K562 (cell line): ENCODE results near the gene TRAF7. TPM values are rescaled to one million over a fixed set of nuclear protein-coding genes. Genes with fewer than 3 reads are reported as not detected.

Experiments
- ATAC-seq: fragments of 200-7000 bp; cut with Tn5 transposase; 3 replicates; pipeline ENCODE4 v1.9.1; 2020; ENCODE audit warnings: moderate library complexity
- BruUV-seq: library from RNA; stranded (reverse); fragments of 400-500 nt; replicated peaks from 2 replicates; lab custom pipeline; 2021; lab: Mats Ljungman, UMichigan
- CTCF ChIA-PET: fragments of 300-600 bp; formaldehyde crosslinking; extraction: SDS; loops from one replicate; lab custom pipeline; 2021; ENCODE audit warnings: low intra/inter-chr PET ratio; lab: Yijun Ruan, JAX
- POLR2A ChIA-PET: fragments of 300-600, 350-650 bp; sonication (Branson Sonifier 250); formaldehyde crosslinking; extraction: SDS; loops from one replicate; lab custom pipeline; 2021; ENCODE audit warnings: antibody characterized with exemption, inconsistent platforms; lab: Yijun Ruan, JAX
- DNase-seq, 4 experiments: peaks; one replicate each; pipeline versions ENCODE4 v3.0.0 to v3.0.0-alpha.2; 2011 to 2018; ENCODE audit warnings: low spot score in 3 of 4, mixed read lengths in 3 of 4; ENCODE audit errors: extremely low read depth in 1 of 4
- FAIRE-seq: peaks from 2 replicates; lab custom pipeline; 2011; peaks lifted over from hg19 to GRCh38; lab: Jason Lieb, UNC
- H2AFZ ChIP-seq: 2 replicates; pipeline ENCODE4 v1.6.0; 2011; ENCODE audit warnings: low read depth, low read length, control low read depth, inconsistent platforms
- H3K27ac ChIP-seq: fragments of 200-600 bp; 3 replicates; pipeline ENCODE4 v1.8.0; 2011; ENCODE audit warnings: low read depth, mild to moderate bottlenecking, control low read depth, inconsistent platforms, low read length, moderate library complexity, mixed read lengths; ENCODE audit errors: extremely low read depth
- H3K27me3 ChIP-seq, 2 experiments: fragments of 300-600 bp in 1 of 2; 2 replicates in 1 of 2; 3 replicates in 1 of 2; pipeline versions ENCODE4 v1.6.0 to v1.8.0; 2011; ENCODE audit warnings: inconsistent platforms in 2 of 2, low read length in 2 of 2, mild to moderate bottlenecking in 1 of 2, mixed read lengths in 1 of 2, moderate library complexity in 1 of 2; ENCODE audit not compliant: control insufficient read depth in 2 of 2, insufficient read depth in 2 of 2
- H3K36me3 ChIP-seq: fragments of 300-600 bp; 3 replicates; pipeline ENCODE4 v1.8.0; 2011; ENCODE audit warnings: mild to moderate bottlenecking, low read length, inconsistent platforms; ENCODE audit not compliant: control insufficient read depth, insufficient read depth
- H3K4me1 ChIP-seq, 2 experiments: fragments of 200-600 bp in 1 of 2; replicated peaks in 1 of 2; 2 replicates in 1 of 2; 3 replicates in 1 of 2; pipeline versions ENCODE4 v1.5.1 to v1.8.0; 2011; ENCODE audit warnings: inconsistent platforms in 2 of 2, low read length in 2 of 2, mild to moderate bottlenecking in 1 of 2, mixed read lengths in 1 of 2, moderate library complexity in 1 of 2; ENCODE audit not compliant: control insufficient read depth in 2 of 2, insufficient read depth in 2 of 2
- H3K4me2 ChIP-seq: 2 replicates; pipeline ENCODE4 v1.6.1; 2011; ENCODE audit warnings: low read length, control low read depth, inconsistent platforms, mixed read lengths; ENCODE audit not compliant: insufficient read depth
- H3K4me3 ChIP-seq: fragments of 200-600 bp; sonication (generic), shearing (Covaris generic); 2 replicates; pipeline ENCODE4 v1.5.1; 2016; ENCODE audit warnings: control low read depth, inconsistent platforms
- H3K79me2 ChIP-seq: fragments of 200-600 bp; 3 replicates; pipeline ENCODE4 v1.8.0; 2011; ENCODE audit warnings: low read length, inconsistent platforms; ENCODE audit not compliant: control insufficient read depth, insufficient read depth
- H3K9ac ChIP-seq, 2 experiments: 2 replicates each; pipeline versions ENCODE4 v1.6.0 to v1.6.1; 2011; ENCODE audit warnings: low read depth in 2 of 2, low read length in 2 of 2, control low read depth in 1 of 2, inconsistent platforms in 1 of 2, mild to moderate bottlenecking in 1 of 2, mixed read lengths in 1 of 2; ENCODE audit not compliant: insufficient read depth in 1 of 2
- H3K9me1 ChIP-seq: one replicate; pipeline ENCODE4 v1.6.0; 2011; ENCODE audit warnings: inconsistent platforms, mild to moderate bottlenecking, low read length, moderate library complexity; ENCODE audit not compliant: control insufficient read depth, insufficient read depth
- H3K9me3 ChIP-seq: replicated peaks from 2 replicates; pipeline ENCODE4 v1.5.1; 2011; ENCODE audit warnings: low read depth, low read length, inconsistent platforms; ENCODE audit not compliant: control insufficient read depth, insufficient read depth
- H4K20me1 ChIP-seq: replicated peaks from 2 replicates; pipeline ENCODE4 v1.6.1; 2011; ENCODE audit warnings: low read length, inconsistent platforms, mixed read lengths; ENCODE audit not compliant: control insufficient read depth, insufficient read depth
- CREB3 ChIP-seq: fragments of 450-650 bp; conservative IDR thresholded peaks from 2 replicates; pipeline ENCODE4 v1.6.1; 2016; ENCODE audit warnings: missing genetic modification characterization, low read depth, mild to moderate bottlenecking, missing compliant biosample characterization, moderate library complexity
- HNRNPLL ChIP-seq: fragments of 200-400 bp; formaldehyde crosslinking; IDR thresholded peaks from 2 replicates; pipeline ENCODE4 v1.6.1; 2017; ENCODE audit warnings: low read length, low read depth, mild to moderate bottlenecking; ENCODE audit not compliant: poor library complexity, severe bottlenecking
- NFE2 ChIP-seq: IDR thresholded peaks from 2 replicates; pipeline ENCODE4 v1.6.1; 2014; ENCODE audit warnings: antibody characterized with exemption, low read depth
- PHF8 ChIP-seq: fragments of 200-600 bp; sonication (generic); IDR thresholded peaks from 2 replicates; pipeline ENCODE4 v1.6.1; 2012; ENCODE audit warnings: mixed run types, mild to moderate bottlenecking, inconsistent platforms, low read length, moderate library complexity, borderline replicate concordance
- RB1 ChIP-seq: fragments of 450-650 bp; IDR thresholded peaks from 2 replicates; pipeline ENCODE4 v1.6.1; 2017; ENCODE audit warnings: low read depth, mild to moderate bottlenecking
- SIN3A ChIP-seq, 2 experiments: fragments of 150-350 bp in 1 of 2; IDR thresholded peaks; 2 replicates each; pipeline ENCODE4 v1.6.1; 2011 to 2016; ENCODE audit warnings: borderline replicate concordance in 2 of 2, low read depth in 2 of 2, low read length in 2 of 2, mild to moderate bottlenecking in 2 of 2, moderate library complexity in 2 of 2; ENCODE audit not compliant: control insufficient read depth in 1 of 2
- STAT6 ChIP-seq: sonication (generic); formaldehyde crosslinking; IDR thresholded peaks from 2 replicates; pipeline ENCODE4 v1.8.1; 2023; ENCODE audit warnings: mild to moderate bottlenecking, missing genetic modification reagents
- ZNF354B ChIP-seq: fragments of 250-450 bp; sonication (Bioruptor Pico); IDR thresholded peaks from 2 replicates; pipeline ENCODE4 v1.4.0; 2020
- ZNF609 ChIP-seq: sonication (generic); formaldehyde crosslinking; IDR thresholded peaks from 2 replicates; pipeline ENCODE4 v1.8.1; 2023; ENCODE audit warnings: missing genetic modification reagents, mild to moderate bottlenecking, borderline replicate concordance
- WGBS: fragments of 100-300 bp; shearing (Covaris generic); methylation state at CpG from one replicate; pipeline ENCODE4 v1.1.6; 2016; ENCODE audit warnings: low coverage, mixed read lengths; ENCODE audit not compliant: insufficient coverage; ENCODE audit errors: missing lambda C conversion rate; 5-methylcytosine and 5-hydroxymethylcytosine counted together
- in situ Hi-C: fragments of 300-500 bp; cut with MboI; formaldehyde crosslinking; loops from 4 replicates; pipeline ENCODE4 v1.15.0; 2018; ENCODE audit warnings: inconsistent platforms, mixed read lengths
- intact Hi-C: fragments of 100-400 bp; cut with micrococcal nuclease; formaldehyde crosslinking; loops from 2 replicates; pipeline ENCODE4 v1.14.2; 2022
- polyA plus RNA-seq, 8 experiments: library from polyadenylated mRNA; depleted of rRNA in 4 of 8; stranded (reverse) in 5 of 8; unstranded in 3 of 8; fragments of >200 nt; fragmentation: Nextera tagmentation in 2 of 8; fragmentation: Illumina TruSeq in 1 of 8; extraction: Ambion mirVana in 2 of 8; extraction: Trizol in 1 of 8; gene quantifications; 2 replicates each; pipeline versions ENCODE4 v1.2.1 to v1.2.3, GENCODE V29; 2011 to 2014; ENCODE audit warnings: inconsistent platforms in 1 of 8, missing spikeins in 1 of 8
- total RNA-seq, 7 experiments: library from RNA; depleted of rRNA in 6 of 7; stranded (reverse); fragments of >200 nt in 6 of 7; fragmentation: Illumina TruSeq in 2 of 7; extraction: Trizol in 2 of 7; gene quantifications; 2 replicates each; pipeline versions ENCODE4 v1.2.1 to v1.2.3, GENCODE V29; 2011 to 2021; ENCODE audit warnings: low replicate concordance in 1 of 7

The TRAF7 gene
- total and polyA plus RNA-seq, 9 of the 15 experiments (the other 6 are each of a cell fraction or from before 2014, with no cell fraction given), result 1.1 to 113 (median 41.6) TPM

- intact Hi-C loops (loop anchor here (5.0 kb wide), 2 partner anchors 56 to 301 kb away; partner anchors contain the start of gene ECI1), in situ Hi-C loops (no loop called here)
- no peak for FAIRE-seq
- no peaks in the 10 kb centered on the region for H3K9me3 ChIP-seq
- H3K79me2 ChIP-seq, result no peaks in the 10 kb centered on the region
- 6% methylated on average over 7 of the region's 129 CpGs for WGBS
- BruUV-seq, result no TSS peak
- H3K4me2 ChIP-seq, result peak within 1 kb of the TSS; percentile 40
- peaks cover 0 to 5% of the 10 kb centered on the region in 2 experiments; a peak in 2 of 5 replicates for H3K27me3 ChIP-seq
- H4K20me1 ChIP-seq, result 0 out of 2 replicates have a peak, but pooled peaks cover 6% of the 10 kb centered on the region
- peak within 1 kb of the TSS; percentile 43 for H3K4me3 ChIP-seq
- H2AFZ ChIP-seq, result peak within 1 kb of the TSS; percentile 67; the same call in 1 of the 2 replicates
- CTCF ChIA-PET, result interaction anchor here (0.6 to 2.8 kb wide), 3 partner anchors 55 to 384 kb away, joined by 3 to 18 read pairs (median 3); partner anchors contain the start of gene ECI1
- peak within 1 kb of the TSS in 1 of 2 experiments; percentile 90; a peak in 2 of 4 replicates for H3K9ac ChIP-seq
- H3K9me1 ChIP-seq, result no peaks in the 10 kb centered on the region
- no peak within 1 kb of the TSS for H3K27ac ChIP-seq
- peak; percentile 63 for ATAC-seq
- peak; percentile 52 to 88 (median 72) for DNase-seq
- POLR2A ChIA-PET, result interaction anchor here (0.6 to 2.5 kb wide), 4 partner anchors 15 to 60 kb away, joined by 3 to 17 read pairs (median 10); partner anchors contain the start of genes BRICD5, ECI1 and TRAF7
- peaks cover 3 to 51% of the 10 kb centered on the region in 2 experiments; a peak in 4 of 5 replicates for H3K4me1 ChIP-seq
- no peaks in the 10 kb centered on the region for H3K36me3 ChIP-seq
- TF ChIP-seq SIN3A (IDR thresholded peaks at IDR 0.05; ENCODE audit: borderline replicate concordance in 2 of 2, control insufficient read depth in 1 of 2, low read depth in 2 of 2, low read length in 2 of 2), result peak in 1 of 2 experiments; percentile 43; a peak in 1 of 4 replicates
- no peak for TF ChIP-seq CREB3 (tag)
- TF ChIP-seq ZNF354B (CRISPR knock-in tag), result no peak
- TF ChIP-seq HNRNPLL, result no peak
- TF ChIP-seq PHF8, result peak; percentile 36; the same call in 1 of the 2 replicates
- peak; percentile 35 for TF ChIP-seq RB1
- no peak for TF ChIP-seq STAT6 (CRISPR knock-in tag)
- TF ChIP-seq NFE2, result no peak
- TF ChIP-seq ZNF609 (CRISPR knock-in tag), result no peak
Observed at GRCh38 chr16:2196162-2196980, 40.8 kb downstream of the TRAF7 start, which contains the start of gene CASKIN1. Gene CASKIN1, minus strand, starts transcription at chr16:2196605. Its CDS starts 173 bp downstream, at chr16:2196432.
